ENCODE measurements around the gene BAZ1B. TPM values are rescaled to one million over a fixed set of nuclear protein-coding genes. Genes with fewer than 3 reads are reported as not detected.
A peak's percentile ranks its signal among the peaks of the same experiment; 100 is the strongest.

Gene BAZ1B
- total and polyA plus RNA-seq, 9 of the 15 experiments (the other 6 are each of a cell fraction or from before 2014, with no cell fraction given): 15.0 to 134 (median 79.5) TPM

DNA sequence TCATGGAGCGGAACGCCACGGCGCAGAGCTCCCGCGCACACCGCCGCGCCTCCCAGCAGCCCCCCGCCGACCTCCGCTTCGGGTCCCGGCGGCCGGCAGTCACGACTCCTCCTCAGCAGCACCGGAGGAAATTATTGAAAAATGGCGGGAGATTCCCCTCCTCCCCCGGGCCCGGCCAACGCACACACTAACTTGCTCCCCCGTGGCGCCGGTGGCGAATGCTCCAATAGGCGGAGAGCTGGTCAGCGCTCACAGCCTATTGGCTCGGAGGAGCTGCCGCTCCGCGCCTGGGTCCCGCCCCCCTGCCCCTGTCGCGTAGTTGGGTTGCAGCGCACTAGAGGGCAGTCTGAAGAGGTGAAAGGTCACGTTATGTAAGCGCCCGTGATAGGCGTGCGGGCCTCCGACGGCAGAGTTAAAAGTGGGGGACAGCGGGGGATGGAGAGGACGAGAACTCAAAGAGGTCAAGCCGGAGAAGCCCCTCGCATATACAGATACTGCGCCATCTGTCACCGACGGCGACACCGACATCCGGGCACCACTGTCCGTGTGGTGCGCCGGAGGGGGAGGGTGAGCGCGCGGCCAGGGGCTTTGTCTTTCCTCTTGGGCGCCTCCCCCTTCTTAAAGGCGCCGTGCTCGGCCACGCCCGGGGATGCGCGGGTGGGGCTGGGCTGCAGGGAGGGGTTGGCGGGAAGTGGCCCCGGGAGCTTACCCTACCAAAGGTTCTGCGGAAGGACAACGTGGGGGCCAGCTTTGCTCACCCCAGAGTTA is at the start of gene BAZ1B (continued):
- TF ChIP-seq ZBTB43 (CRISPR knock-in tag; IDR thresholded peaks at IDR 0.05): no peak
- TF ChIP-seq PURB (CRISPR knock-in tag; IDR thresholded peaks at IDR 0.05; ENCODE audit: low read depth): no peak
- no peak for TF ChIP-seq NFIX (CRISPR knock-in tag; IDR thresholded peaks at IDR 0.05; ENCODE audit: low read depth)
- TF ChIP-seq RAD21 (CRISPR knock-in tag; conservative IDR thresholded peaks at IDR 0.05 in 1 of 2, IDR thresholded peaks at IDR 0.05 in 1 of 2): no peak; a peak in 2 of 4 replicates
- TF ChIP-seq RAD51 (IDR thresholded peaks at IDR 0.05; ENCODE audit: borderline replicate concordance, low read depth): peak; percentile 14; the same call in 1 of the 2 replicates
- TF ChIP-seq CBX2 (IDR thresholded peaks at IDR 0.05; ENCODE audit: insufficient read depth, low read length, poor library complexity, severe bottlenecking): no peak
- peak; percentile 100 for TF ChIP-seq RB1 (IDR thresholded peaks at IDR 0.05; ENCODE audit: low read depth)
- TF ChIP-seq CBX1 (IDR thresholded peaks at IDR 0.05; ENCODE audit: low read depth): peak; percentile 76
- TF ChIP-seq TFAP4 (CRISPR knock-in tag; IDR thresholded peaks at IDR 0.05; ENCODE audit: borderline replicate concordance): peak; percentile 87
- no peak for TF ChIP-seq SETDB1 (IDR thresholded peaks at IDR 0.05; ENCODE audit: low read length)
- peak; percentile 74; the same call in 1 of the 2 replicates for TF ChIP-seq ELF4 (CRISPR knock-in tag; IDR thresholded peaks at IDR 0.05)
- TF ChIP-seq ZNF707 (CRISPR knock-in tag; conservative IDR thresholded peaks at IDR 0.05): no peak
- no peak for TF ChIP-seq SAP30 (IDR thresholded peaks at IDR 0.05; ENCODE audit: borderline replicate concordance, insufficient read depth, low read depth, low read length, poor library complexity, severe bottlenecking)
- TF ChIP-seq, protein P1, sequence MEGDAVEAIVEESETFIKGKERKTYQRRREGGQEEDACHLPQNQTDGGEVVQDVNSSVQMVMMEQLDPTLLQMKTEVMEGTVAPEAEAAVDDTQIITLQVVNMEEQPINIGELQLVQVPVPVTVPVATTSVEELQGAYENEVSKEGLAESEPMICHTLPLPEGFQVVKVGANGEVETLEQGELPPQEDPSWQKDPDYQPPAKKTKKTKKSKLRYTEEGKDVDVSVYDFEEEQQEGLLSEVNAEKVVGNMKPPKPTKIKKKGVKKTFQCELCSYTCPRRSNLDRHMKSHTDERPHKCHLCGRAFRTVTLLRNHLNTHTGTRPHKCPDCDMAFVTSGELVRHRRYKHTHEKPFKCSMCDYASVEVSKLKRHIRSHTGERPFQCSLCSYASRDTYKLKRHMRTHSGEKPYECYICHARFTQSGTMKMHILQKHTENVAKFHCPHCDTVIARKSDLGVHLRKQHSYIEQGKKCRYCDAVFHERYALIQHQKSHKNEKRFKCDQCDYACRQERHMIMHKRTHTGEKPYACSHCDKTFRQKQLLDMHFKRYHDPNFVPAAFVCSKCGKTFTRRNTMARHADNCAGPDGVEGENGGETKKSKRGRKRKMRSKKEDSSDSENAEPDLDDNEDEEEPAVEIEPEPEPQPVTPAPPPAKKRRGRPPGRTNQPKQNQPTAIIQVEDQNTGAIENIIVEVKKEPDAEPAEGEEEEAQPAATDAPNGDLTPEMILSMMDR (IDR thresholded peaks at IDR 0.05 in 2 of 3, conservative IDR thresholded peaks at IDR 0.05 in 1 of 3; ENCODE audit: insufficient read depth in 2 of 3, low read depth in 1 of 3, low read length in 3 of 3): peak in 2 of 3 experiments; percentile 10 to 29; a peak in 1 of 6 replicates
- no peak for TF ChIP-seq ZNF408 (CRISPR knock-in tag; IDR thresholded peaks at IDR 0.05; ENCODE audit: low read depth)
- TF ChIP-seq ZNF165 (CRISPR knock-in tag; IDR thresholded peaks at IDR 0.05; ENCODE audit: borderline replicate concordance): no peak
- TF ChIP-seq PHB2 (IDR thresholded peaks at IDR 0.05; ENCODE audit: low read depth): no peak
- TF ChIP-seq, protein P2, sequence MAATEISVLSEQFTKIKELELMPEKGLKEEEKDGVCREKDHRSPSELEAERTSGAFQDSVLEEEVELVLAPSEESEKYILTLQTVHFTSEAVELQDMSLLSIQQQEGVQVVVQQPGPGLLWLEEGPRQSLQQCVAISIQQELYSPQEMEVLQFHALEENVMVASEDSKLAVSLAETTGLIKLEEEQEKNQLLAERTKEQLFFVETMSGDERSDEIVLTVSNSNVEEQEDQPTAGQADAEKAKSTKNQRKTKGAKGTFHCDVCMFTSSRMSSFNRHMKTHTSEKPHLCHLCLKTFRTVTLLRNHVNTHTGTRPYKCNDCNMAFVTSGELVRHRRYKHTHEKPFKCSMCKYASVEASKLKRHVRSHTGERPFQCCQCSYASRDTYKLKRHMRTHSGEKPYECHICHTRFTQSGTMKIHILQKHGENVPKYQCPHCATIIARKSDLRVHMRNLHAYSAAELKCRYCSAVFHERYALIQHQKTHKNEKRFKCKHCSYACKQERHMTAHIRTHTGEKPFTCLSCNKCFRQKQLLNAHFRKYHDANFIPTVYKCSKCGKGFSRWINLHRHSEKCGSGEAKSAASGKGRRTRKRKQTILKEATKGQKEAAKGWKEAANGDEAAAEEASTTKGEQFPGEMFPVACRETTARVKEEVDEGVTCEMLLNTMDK (IDR thresholded peaks at IDR 0.05; ENCODE audit: borderline replicate concordance, insufficient read depth, low read depth, low read length, poor library complexity, severe bottlenecking): peak; percentile 30
- TF ChIP-seq ZKSCAN8 (CRISPR knock-in tag; IDR thresholded peaks at IDR 0.05): no peak
- TF ChIP-seq NR2C2 (CRISPR knock-in tag; IDR thresholded peaks at IDR 0.05): peak; percentile 99
- TF ChIP-seq NR2C2 (tag; IDR thresholded peaks at IDR 0.05): peak; percentile 100
